Measurements from ENCODE around the gene PTCD3.

DNA sequence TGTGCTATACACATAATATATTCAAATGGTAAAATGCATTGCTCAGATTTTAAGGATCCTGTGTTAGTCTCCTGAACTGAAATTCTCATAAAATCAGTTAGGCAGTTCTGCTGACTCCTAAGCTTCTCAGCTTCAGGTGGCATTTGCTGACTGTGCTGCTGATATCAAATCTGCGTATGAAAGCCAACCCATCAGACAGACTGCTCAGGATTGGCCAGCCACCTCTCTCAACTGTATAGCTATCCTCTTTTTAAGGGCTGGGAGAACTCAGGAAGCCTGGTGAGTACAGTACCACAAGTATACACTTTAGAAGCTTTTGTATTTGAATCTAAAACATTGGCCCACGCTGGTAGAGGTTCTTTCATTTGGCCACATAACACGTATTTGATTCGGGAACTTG lies 28.7 kb downstream of the PTCD3 start:
- TF ChIP-seq EZH2 (IDR thresholded peaks at IDR 0.05; ENCODE audit: borderline replicate concordance, insufficient read depth, low read length, poor library complexity, severe bottlenecking), result no peak
- TF ChIP-seq, protein P1, sequence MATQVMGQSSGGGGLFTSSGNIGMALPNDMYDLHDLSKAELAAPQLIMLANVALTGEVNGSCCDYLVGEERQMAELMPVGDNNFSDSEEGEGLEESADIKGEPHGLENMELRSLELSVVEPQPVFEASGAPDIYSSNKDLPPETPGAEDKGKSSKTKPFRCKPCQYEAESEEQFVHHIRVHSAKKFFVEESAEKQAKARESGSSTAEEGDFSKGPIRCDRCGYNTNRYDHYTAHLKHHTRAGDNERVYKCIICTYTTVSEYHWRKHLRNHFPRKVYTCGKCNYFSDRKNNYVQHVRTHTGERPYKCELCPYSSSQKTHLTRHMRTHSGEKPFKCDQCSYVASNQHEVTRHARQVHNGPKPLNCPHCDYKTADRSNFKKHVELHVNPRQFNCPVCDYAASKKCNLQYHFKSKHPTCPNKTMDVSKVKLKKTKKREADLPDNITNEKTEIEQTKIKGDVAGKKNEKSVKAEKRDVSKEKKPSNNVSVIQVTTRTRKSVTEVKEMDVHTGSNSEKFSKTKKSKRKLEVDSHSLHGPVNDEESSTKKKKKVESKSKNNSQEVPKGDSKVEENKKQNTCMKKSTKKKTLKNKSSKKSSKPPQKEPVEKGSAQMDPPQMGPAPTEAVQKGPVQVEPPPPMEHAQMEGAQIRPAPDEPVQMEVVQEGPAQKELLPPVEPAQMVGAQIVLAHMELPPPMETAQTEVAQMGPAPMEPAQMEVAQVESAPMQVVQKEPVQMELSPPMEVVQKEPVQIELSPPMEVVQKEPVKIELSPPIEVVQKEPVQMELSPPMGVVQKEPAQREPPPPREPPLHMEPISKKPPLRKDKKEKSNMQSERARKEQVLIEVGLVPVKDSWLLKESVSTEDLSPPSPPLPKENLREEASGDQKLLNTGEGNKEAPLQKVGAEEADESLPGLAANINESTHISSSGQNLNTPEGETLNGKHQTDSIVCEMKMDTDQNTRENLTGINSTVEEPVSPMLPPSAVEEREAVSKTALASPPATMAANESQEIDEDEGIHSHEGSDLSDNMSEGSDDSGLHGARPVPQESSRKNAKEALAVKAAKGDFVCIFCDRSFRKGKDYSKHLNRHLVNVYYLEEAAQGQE (IDR thresholded peaks at IDR 0.05; ENCODE audit: borderline replicate concordance), result no peak
- TF ChIP-seq, protein P2, sequence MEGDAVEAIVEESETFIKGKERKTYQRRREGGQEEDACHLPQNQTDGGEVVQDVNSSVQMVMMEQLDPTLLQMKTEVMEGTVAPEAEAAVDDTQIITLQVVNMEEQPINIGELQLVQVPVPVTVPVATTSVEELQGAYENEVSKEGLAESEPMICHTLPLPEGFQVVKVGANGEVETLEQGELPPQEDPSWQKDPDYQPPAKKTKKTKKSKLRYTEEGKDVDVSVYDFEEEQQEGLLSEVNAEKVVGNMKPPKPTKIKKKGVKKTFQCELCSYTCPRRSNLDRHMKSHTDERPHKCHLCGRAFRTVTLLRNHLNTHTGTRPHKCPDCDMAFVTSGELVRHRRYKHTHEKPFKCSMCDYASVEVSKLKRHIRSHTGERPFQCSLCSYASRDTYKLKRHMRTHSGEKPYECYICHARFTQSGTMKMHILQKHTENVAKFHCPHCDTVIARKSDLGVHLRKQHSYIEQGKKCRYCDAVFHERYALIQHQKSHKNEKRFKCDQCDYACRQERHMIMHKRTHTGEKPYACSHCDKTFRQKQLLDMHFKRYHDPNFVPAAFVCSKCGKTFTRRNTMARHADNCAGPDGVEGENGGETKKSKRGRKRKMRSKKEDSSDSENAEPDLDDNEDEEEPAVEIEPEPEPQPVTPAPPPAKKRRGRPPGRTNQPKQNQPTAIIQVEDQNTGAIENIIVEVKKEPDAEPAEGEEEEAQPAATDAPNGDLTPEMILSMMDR (IDR thresholded peaks at IDR 0.05; ENCODE audit: poor library complexity, severe bottlenecking), result no peak
- TF ChIP-seq TAF1 (IDR thresholded peaks at IDR 0.05; ENCODE audit: low read depth), result no peak
- TF ChIP-seq EP300 (conservative IDR thresholded peaks at IDR 0.05; ENCODE audit: poor library complexity, severe bottlenecking), result no peak
- TF ChIP-seq POLR2AphosphoS5 (IDR thresholded peaks at IDR 0.05), result no peak
